GM12878 (cell line): ENCODE results near the gene SLC15A4. TPM values are rescaled to one million over a fixed set of nuclear protein-coding genes. Genes with fewer than 3 reads are reported as not detected.

Experiments
- ATAC-seq: fragments of 200-7000 bp; cut with Tn5 transposase; 3 replicates; pipeline ENCODE4 v1.9.1; 2020; ENCODE audit warnings: mild to moderate bottlenecking, moderate library complexity
- BruUV-seq: library from RNA; stranded (reverse); fragments of 400-500 nt; replicated peaks from 2 replicates; lab custom pipeline; 2021; lab: Mats Ljungman, UMichigan
- CTCF ChIA-PET: fragments of 300-600 bp; sonication (Branson Sonifier 250); formaldehyde crosslinking; extraction: SDS; loops from one replicate; lab custom pipeline; 2021; ENCODE audit warnings: inconsistent platforms; lab: Yijun Ruan, JAX
- POLR2A ChIA-PET: fragments of 350-600 bp; formaldehyde crosslinking; extraction: SDS; loops from one replicate; lab custom pipeline; 2021; ENCODE audit warnings: inconsistent platforms; lab: Charles Lee
- RAD21 ChIA-PET: fragments of 300-600 bp; sonication (Branson Sonifier 250); formaldehyde crosslinking; loops from one replicate; lab custom pipeline; 2023; ENCODE audit warnings: antibody characterized with exemption; ENCODE audit not compliant: unreplicated experiment; lab: Charles Lee
- SMC1A ChIA-PET: fragments of 300-600 bp; sonication (Branson Sonifier 250); formaldehyde crosslinking; loops from one replicate; lab custom pipeline; 2023; ENCODE audit not compliant: unreplicated experiment, uncharacterized antibody; lab: Charles Lee
- DNase-seq: peaks from one replicate; pipeline ENCODE4 v3.0.0-alpha.2; 2011; ENCODE audit warnings: low read depth, low spot score
- FAIRE-seq: peaks from 3 replicates; lab custom pipeline; 2011; peaks lifted over from hg19 to GRCh38; lab: Jason Lieb, UNC
- H2AFZ ChIP-seq: 2 replicates; pipeline ENCODE4 v1.6.0; 2011; ENCODE audit warnings: low read depth, low read length, control low read depth; ENCODE audit not compliant: control insufficient read depth
- H3K27ac ChIP-seq: 2 replicates; pipeline ENCODE4 v1.5.1; 2011; ENCODE audit warnings: control low read depth; ENCODE audit not compliant: control insufficient read depth, insufficient read depth
- H3K27me3 ChIP-seq, 2 experiments: replicated peaks in 1 of 2; 2 replicates each; pipeline versions ENCODE4 v1.6.0 to v1.6.1; 2011; ENCODE audit warnings: low read length in 1 of 2; ENCODE audit not compliant: control insufficient read depth in 2 of 2, insufficient read depth in 2 of 2
- H3K36me3 ChIP-seq, 2 experiments: 2 replicates each; pipeline ENCODE4 v1.5.1; 2011; ENCODE audit warnings: low read length in 1 of 2; ENCODE audit not compliant: control insufficient read depth in 2 of 2, insufficient read depth in 2 of 2
- H3K4me1 ChIP-seq: 2 replicates; pipeline ENCODE4 v1.6.1; 2011; ENCODE audit warnings: mild to moderate bottlenecking, low read length, moderate library complexity, mixed read lengths; ENCODE audit not compliant: control insufficient read depth, insufficient read depth
- H3K4me2 ChIP-seq: 2 replicates; pipeline ENCODE4 v1.6.0; 2011; ENCODE audit warnings: control low read depth; ENCODE audit not compliant: control insufficient read depth, insufficient read depth
- H3K4me3 ChIP-seq: fragments of 200-600 bp; sonication (generic); 2 replicates; pipeline ENCODE4 v1.5.1; 2016
- H3K79me2 ChIP-seq: 2 replicates; pipeline ENCODE4 v1.6.0; 2011; ENCODE audit warnings: low read length; ENCODE audit not compliant: control insufficient read depth, insufficient read depth
- H3K9ac ChIP-seq: 2 replicates; pipeline ENCODE4 v1.8.0; 2011; ENCODE audit warnings: low read length, control low read depth, mixed read lengths; ENCODE audit not compliant: control insufficient read depth, insufficient read depth
- H3K9me3 ChIP-seq: replicated peaks from 3 replicates; pipeline ENCODE4 v1.5.1; 2011; ENCODE audit warnings: mild to moderate bottlenecking, low read length; ENCODE audit not compliant: control insufficient read depth, insufficient read depth
- H4K20me1 ChIP-seq: 2 replicates; pipeline ENCODE4 v1.6.0; 2011; ENCODE audit not compliant: control insufficient read depth, insufficient read depth
- CHD2 ChIP-seq: IDR thresholded peaks from 2 replicates; pipeline ENCODE4 v1.6.1; 2011; ENCODE audit warnings: low read depth, low read length, improper control_type of control experiment, borderline replicate concordance
- CREB1 ChIP-seq: IDR thresholded peaks from 2 replicates; pipeline ENCODE4 v1.6.1; 2012; ENCODE audit warnings: low read depth, mild to moderate bottlenecking, inconsistent platforms
- DPF2 ChIP-seq: fragments of 450-650 bp; IDR thresholded peaks from 2 replicates; pipeline ENCODE4 v1.6.1; 2017; ENCODE audit warnings: mild to moderate bottlenecking
- EGR1 ChIP-seq, 2 experiments: IDR thresholded peaks; 1 replicate in 1 of 2; 2 replicates in 1 of 2; pipeline ENCODE4 v1.6.1; 2011 to 2012; ENCODE audit warnings: low read depth in 2 of 2, low read length in 2 of 2, borderline replicate concordance in 1 of 2, mild to moderate bottlenecking in 1 of 2, moderate library complexity in 1 of 2
- HDGF ChIP-seq: fragments of 450-650 bp; IDR thresholded peaks from 2 replicates; pipeline ENCODE4 v1.6.1; 2016; ENCODE audit warnings: antibody characterized with exemption
- RAD51 ChIP-seq: fragments of 450-650 bp; IDR thresholded peaks from 2 replicates; pipeline ENCODE4 v1.6.1; 2016; ENCODE audit warnings: moderate library complexity, mild to moderate bottlenecking, inconsistent platforms
- STAT3 ChIP-seq: IDR thresholded peaks from 2 replicates; pipeline ENCODE4 v1.6.1; 2011; ENCODE audit warnings: low read depth, low read length, improper control_type of control experiment
- YY1 ChIP-seq: IDR thresholded peaks from 2 replicates; pipeline ENCODE4 v1.6.1; 2011; ENCODE audit warnings: low read depth, mild to moderate bottlenecking, low read length
- ZBTB33 ChIP-seq: fragments of 450-650 bp; IDR thresholded peaks from 2 replicates; pipeline ENCODE4 v1.6.1; 2017; ENCODE audit warnings: mild to moderate bottlenecking
- WGBS: methylation state at CpG from one replicate; pipeline ENCODE4 v1.1.6; 2016; ENCODE audit warnings: low lambda C conversion rate; ENCODE audit not compliant: insufficient replicate concordance, insufficient coverage; ENCODE audit errors: missing lambda C conversion rate; 5-methylcytosine and 5-hydroxymethylcytosine counted together
- in situ Hi-C: fragments of 300-500 bp; cut with MboI; formaldehyde crosslinking; loops from 9 replicates; pipeline ENCODE4 v1.14.3; 2018; ENCODE audit warnings: mixed read lengths
- intact Hi-C: fragments of 100-400 bp; cut with micrococcal nuclease; formaldehyde crosslinking; loops from one replicate; pipeline ENCODE4 v1.14.2; 2022; ENCODE audit not compliant: unreplicated experiment
- polyA plus RNA-seq, 11 experiments: library from polyadenylated mRNA; depleted of rRNA in 4 of 11; unstranded in 6 of 11; stranded (reverse) in 5 of 11; fragments of >200 nt; fragmentation: Nextera tagmentation in 4 of 11; fragmentation: Illumina TruSeq in 1 of 11; extraction: Ambion mirVana in 4 of 11; extraction: Trizol in 1 of 11; gene quantifications; 1 replicate in 1 of 11; 2 replicates in 10 of 11; pipeline versions ENCODE4 v1.2.1 to v1.2.3, GENCODE V29; 2011 to 2016; ENCODE audit warnings: inconsistent platforms in 2 of 11, missing spikeins in 2 of 11, low read depth in 1 of 11
- total RNA-seq, 4 experiments: library from RNA; depleted of rRNA in 3 of 4; stranded (reverse); fragments of >200 nt in 3 of 4; fragmentation: Illumina TruSeq in 1 of 4; extraction: Trizol in 1 of 4; gene quantifications; 2 replicates each; pipeline versions ENCODE4 v1.2.1 to v1.2.3, GENCODE V29; 2013 to 2021
- TF ChIP-seq, protein P1 (sequence below): fragments of 450-650 bp; IDR thresholded peaks from 2 replicates; pipeline ENCODE4 v1.6.1; 2017; ENCODE audit warnings: borderline replicate concordance

The SLC15A4 gene
- total and polyA plus RNA-seq, 10 of the 15 experiments (the other 5 are each of a cell fraction or from before 2014, with no cell fraction given): 12.7 to 257 (median 36.6) TPM

DNA sequence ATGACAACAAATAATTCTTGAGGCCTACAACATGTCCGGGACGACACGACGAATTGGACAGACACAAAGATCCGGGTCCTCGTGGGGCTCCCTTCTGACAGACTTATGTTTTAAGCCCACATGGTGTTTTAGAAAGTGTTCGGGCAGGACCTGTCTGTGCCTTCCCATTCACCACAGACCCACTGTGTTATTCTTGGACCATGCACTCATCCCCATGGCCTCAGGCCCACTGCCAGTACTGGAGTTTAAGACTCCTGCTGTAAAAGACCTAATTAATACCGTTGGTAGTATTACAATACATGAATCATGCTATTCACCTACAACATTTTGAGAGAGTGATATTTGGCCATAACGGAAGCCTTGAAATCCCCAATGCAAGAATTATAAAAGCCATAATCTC, 20.0 kb downstream of the SLC15A4 start:
- CTCF ChIA-PET: interaction anchor here (13.4 kb wide), 1 partner anchor 21 kb away, joined by 105 read pairs; no protein-coding TSS in a partner anchor
- in situ Hi-C loops: no loop called here
- H3K36me3 ChIP-seq: peaks cover 35 to 69% of the 10 kb centered on the region in 2 experiments
- TF ChIP-seq CREB1 (no peak), YY1 (no peak), ZBTB33 (no peak), STAT3 (no peak), HDGF (no peak), RAD51 (no peak), CHD2 (no peak), EGR1 (IDR thresholded peaks at IDR 0.05; ENCODE audit: borderline replicate concordance in 1 of 2, low read depth in 2 of 2, low read length in 2 of 2) (no peak), DPF2 (no peak)
- TF ChIP-seq, protein P1, sequence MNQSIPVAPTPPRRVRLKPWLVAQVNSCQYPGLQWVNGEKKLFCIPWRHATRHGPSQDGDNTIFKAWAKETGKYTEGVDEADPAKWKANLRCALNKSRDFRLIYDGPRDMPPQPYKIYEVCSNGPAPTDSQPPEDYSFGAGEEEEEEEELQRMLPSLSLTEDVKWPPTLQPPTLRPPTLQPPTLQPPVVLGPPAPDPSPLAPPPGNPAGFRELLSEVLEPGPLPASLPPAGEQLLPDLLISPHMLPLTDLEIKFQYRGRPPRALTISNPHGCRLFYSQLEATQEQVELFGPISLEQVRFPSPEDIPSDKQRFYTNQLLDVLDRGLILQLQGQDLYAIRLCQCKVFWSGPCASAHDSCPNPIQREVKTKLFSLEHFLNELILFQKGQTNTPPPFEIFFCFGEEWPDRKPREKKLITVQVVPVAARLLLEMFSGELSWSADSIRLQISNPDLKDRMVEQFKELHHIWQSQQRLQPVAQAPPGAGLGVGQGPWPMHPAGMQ: no peak
- FAIRE-seq (no peak), ATAC-seq (no peak), DNase-seq (no peak)
- no peaks in the 10 kb centered on the region; the same call in 2 of the 3 replicates for H3K9me3 ChIP-seq
- RAD21 ChIA-PET: interaction anchor here (2.7 kb wide), 1 partner anchor 27 kb away, joined by 10 read pairs; no protein-coding TSS in a partner anchor
- no peak overlapping the region for H3K9ac ChIP-seq
- H2AFZ ChIP-seq: no peak overlapping the region
- SMC1A ChIA-PET: interaction anchor here (1.3 to 1.8 kb wide), 2 partner anchors 21 to 27 kb away, joined by 3 to 7 read pairs; no protein-coding TSS in a partner anchor
- POLR2A ChIA-PET: no interaction called here
- H4K20me1 ChIP-seq: peaks cover 3% of the 10 kb centered on the region; the same call in 1 of the 2 replicates
- H3K27ac ChIP-seq: no peak overlapping the region
- H3K79me2 ChIP-seq: peaks cover 77% of the 10 kb centered on the region
- no peak overlapping the region for H3K4me2 ChIP-seq
- peaks cover 28% of the 10 kb centered on the region for H3K4me1 ChIP-seq
- H3K4me3 ChIP-seq: no peak overlapping the region
- TSS peak; percentile 6 for BruUV-seq
- H3K27me3 ChIP-seq: no peaks in the 10 kb centered on the region
- intact Hi-C loops: no loop called here
- 83% methylated on average over 9 of the region's 9 CpGs for WGBS
